GM10847 (cell line): ENCODE results near the gene ENG.

Source experiments
- POLR2A ChIP-seq: IDR thresholded peaks from 2 replicates; pipeline ENCODE4 v1.6.1; 2011; ENCODE audit not compliant: insufficient read length; ENCODE audit errors: extremely low read depth

Gene ENG

DNA sequence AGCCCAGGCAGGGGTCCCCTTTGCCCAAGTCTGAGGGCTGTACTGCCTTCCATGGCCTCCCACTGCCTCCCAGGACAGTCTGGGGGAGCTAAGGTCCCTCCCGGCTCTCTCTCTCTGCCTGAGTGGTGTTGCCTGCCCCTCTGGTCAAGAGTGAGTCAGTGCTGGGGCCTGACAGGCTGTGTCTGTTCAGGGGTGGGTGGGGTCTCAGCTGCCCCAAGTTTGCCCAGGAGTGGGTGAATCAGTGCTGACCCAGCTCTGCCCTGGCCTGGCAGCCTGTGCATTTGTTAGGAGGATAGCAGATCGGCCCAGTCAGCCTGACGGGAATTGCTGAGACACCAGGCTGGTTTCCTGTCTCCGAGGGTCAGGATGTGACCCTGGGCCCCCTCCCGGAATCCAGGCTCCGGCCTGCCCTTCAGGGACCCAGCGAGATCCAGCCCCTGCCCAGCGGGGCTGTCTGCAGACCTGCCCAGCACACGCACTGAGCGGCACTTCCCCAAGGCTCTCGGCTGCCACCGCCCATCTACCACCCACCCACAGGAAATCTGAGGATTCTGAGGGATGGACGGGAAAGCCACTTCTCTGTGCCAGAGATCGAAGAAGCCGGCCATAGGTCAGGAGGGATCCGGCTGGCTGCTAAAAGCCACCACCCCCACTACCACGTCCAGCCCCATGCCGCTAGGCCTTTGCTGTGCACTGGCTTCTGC lies 15.9 kb downstream of the ENG start:
- no peak for TF ChIP-seq POLR2A

DNA sequence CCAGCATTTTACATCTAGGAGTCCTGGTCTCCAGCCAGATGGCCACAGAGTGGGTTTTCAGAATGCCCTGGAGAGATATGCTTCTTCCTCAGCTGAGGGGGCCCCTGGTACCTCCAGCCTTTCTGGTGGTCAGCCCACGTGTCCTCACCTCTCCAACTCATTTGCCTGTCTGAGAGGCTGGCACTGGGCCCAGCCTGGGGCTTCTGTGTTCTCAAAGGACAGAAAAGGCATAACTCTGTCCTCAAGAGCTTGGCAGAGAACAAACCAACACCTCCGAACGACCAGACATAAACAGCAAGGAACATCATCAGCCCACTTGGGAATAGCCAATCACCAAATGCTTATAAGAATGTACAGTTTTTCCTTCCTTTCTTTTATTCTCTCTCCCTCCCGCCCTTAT lies 17.1 kb downstream of the ENG start:
- TF ChIP-seq POLR2A = no peak

DNA sequence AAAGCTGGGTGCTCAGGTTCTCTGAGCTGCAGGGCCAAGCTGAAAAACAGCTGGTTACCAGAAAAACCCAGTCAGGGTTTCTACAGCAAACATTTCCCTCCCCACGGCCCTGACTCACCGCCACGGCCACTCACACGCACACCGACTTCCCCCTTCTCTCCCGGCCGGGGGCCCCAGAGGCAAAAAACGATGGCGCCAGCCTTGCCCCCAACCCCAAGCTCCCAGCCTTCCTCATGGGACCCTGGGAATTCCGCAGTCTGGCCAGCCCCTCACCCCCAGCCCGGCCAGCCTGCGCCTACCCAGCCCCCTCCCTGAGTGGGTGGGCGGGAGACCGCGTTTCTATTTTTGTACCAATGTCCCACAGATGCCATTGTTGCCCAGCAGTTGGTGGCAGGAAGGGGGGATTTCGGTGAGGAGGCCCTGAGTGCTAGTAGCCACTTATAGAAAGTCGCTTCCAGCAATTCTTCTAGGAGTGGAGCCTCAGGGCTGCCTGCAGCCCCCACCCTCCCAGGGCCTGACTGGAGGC lies 18.4 kb downstream of the ENG start:
- TF ChIP-seq POLR2A = no peak

DNA sequence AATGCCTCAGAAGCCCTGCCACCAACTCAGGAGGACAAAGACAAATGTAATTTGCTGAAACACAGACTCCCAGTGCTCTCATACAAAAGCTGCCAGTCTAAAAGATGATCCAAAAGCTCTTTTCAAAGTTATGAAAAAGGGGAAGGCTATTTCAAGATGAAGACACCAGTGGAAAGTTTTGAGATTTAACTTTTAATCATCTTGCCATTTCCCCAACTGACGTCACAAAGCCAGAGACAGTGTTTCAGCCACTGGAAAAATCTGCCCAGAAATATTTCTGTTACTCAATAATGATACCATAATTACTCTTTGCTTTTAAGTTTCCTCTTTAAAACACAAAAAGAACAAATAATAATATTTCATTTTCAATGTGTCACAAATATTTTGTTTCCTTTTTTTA lies 20.9 kb downstream of the ENG start:
- no peak for TF ChIP-seq POLR2A

DNA sequence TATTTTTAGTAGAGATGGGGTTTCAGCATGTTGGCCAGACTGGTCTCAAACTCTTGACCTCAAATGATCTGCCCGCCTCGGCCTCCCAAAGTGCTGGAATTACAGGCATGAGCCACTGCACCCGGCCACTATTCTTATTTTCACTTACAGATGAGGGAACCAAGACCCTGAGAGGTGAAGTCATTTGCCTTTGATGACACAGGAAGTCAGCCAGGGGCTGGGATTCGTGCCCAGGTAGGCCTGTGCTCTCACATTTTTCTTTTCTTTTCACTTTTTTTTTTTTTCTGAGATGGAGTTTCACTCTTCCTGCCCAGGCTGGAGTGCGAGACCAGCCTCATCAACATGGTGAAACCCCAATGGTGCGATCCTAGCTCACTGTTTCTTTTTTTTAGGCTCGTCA lies 22.2 kb downstream of the ENG start:
- TF ChIP-seq POLR2A = no peak

DNA sequence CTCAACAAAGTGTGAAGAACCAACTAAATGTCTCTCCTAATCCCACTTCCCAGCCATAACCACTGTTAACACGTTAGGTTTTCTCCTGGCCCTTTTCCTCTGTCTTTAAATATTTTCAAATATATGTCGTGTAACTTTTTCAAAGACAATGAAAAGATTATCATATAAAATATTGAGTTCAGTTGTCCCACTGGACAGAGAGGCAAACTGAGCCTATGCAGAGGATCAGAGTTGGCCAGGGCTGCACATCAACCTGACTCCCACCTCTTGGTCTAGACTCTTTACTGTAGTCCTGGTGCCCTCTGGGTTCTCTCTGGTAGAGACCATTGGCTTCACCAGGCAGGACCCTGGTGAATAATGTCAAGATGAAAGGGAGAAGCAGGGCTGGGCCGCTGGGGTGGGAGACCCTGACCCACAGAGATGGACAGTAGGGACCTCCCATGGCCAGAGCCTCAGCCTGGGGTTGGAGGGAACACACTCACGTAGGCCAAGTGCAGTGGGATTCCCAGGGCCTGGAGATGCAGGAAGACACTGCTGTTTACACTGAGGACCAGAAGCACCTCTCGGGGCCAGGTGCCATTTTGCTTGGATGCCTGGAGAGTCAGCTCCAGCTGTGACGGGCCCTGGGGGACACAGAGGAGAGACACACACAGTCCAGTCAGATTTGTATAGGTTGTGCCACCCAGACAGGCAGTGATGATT lies 25.1 kb downstream of the ENG start:
- no peak for TF ChIP-seq POLR2A

DNA sequence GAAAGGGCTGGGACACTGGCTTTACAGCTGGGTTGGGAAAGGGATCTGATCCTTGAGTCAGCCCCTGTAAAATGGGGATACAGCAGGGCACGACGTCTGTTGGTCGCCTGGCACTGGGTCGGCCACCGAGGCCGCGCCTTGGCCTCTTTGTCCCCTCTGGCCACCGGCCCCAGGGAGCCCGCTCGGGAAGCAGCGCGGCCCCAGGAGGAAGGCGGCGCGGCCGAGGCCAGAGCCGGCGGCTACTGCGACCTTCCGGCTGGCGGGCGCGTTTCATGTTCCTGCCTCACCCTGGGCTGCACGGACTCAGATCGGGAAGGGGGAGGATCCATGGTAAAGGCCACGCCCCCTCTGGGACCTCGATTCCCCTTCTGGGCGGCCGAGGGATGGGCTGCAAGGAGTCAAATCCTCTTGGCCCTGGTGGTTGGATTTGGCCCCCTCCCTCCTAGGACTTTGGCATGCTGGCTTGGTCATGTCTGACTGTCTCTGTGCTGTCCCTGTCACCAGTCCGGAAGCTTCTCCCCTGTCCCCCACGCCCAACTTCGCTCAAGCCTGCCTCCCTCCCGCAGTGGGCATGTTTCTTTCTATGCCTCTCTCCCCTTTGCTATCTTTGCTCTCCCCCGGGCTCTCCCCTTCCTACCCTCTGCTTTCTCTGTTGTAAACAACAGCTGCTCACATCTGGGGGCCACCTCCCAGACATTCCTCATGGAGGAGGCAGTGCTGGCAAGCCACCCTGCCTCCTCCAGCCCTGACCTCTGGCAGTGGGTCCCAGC lies 26.0 kb downstream of the ENG start:
- TF ChIP-seq POLR2A = no peak

DNA sequence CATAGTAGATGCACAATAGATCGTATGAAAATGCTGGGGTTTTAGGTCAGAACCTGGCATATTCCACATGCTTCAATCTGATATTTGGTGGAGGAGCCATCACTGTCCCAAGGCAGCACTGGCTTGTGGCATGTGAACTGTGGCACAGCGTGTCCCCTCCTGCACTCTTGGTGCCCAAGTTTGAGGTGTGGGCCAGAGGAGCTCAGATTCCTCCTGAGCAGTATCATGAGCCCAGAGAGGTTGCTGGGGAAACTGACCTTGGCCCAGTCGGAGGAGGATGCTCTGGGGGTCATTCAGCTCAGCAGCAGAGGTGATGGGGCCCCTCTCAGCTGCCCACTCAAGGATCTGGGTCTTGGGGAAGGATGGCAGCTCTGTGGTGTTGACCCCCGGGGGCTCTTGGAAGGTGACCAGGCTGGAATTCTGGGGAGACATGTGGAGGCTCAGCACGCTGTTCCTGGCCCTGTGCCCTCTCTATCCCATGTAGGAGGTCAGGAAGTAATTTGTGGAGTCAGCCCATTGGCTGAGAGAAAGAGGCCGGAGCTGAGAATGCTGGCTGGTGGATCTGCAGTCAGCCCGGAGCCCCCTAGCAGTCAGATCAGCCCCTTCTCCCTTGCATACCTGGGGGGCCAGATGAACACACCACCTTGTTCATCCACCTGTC lies 28.1 kb downstream of the ENG start:
- TF ChIP-seq POLR2A = no peak

DNA sequence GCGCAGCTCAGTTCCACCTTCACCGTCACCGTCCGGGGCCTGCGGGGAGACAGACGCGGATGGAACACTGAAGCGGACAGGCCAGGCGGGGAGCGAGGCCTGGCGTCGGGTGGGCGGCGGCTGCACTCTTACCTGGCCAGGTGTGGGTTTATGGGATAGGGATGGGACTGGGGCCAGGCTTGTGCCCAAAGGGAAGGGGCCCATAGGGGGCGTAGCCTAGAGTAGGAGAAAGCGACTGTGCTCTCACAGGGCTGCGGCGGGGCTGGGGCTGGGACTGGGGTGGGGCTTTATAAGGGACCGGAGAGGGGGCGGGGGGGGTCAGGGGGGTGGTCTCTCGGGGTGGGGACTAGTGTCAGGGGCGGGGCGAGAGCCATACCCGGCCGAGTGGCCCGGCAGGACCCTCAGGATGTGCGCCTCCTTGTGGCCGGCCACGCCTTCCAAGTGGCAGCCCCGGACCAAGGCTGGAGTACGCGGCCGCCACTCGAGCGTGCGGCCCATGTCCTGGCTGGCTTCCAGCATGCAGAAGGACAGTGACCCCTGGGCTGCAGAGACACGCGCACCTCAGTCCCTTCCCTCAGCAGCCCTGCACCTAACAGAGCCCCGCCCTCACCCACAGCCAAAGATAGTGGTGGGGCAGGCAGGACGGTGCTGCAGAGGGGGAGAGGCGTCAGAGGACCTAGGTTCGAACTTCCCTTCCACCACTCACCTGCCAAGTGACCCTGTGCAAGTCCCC lies 29.0 kb downstream of the ENG start:
- no peak for TF ChIP-seq POLR2A

DNA sequence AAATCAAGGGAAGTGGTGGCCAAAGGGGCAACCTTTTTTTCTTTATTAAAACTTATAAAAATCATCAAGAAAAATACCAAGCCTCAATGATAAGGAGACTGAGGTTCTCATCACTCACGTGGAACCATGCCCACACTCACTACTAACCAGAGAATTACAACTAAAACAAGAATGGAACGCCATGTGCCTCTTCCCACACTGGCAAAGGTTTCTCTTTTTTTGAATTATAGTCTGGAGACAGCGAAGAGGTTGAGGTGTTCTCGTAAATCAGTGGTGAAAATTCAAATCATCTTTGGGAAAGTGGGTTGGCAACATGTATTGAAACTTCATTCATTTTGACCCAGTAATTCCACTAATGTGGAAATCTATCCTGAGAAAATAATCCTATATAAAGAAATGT lies 32.4 kb downstream of the ENG start:
- no peak for TF ChIP-seq POLR2A

DNA sequence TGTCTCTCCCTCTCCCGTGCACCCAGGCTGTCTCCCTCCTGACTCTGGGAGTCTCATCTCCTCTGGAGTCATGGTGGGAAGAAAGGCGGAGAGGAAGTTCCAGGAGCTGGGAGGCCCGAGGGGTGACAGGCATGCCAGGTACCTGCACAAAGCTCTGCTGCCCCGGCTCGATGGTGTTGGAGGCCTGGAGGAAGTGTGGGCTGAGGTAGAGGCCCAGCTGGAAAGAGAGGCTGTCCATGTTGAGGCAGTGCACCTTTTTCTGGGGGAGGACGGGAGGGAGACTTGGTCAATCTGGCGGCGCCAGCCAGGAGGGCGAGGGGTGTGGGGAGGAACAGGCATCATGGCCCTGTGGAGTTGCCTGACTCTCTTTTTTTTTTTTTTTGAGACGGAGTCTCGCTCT lies 35.9 kb downstream of the ENG start:
- TF ChIP-seq POLR2A = no peak

DNA sequence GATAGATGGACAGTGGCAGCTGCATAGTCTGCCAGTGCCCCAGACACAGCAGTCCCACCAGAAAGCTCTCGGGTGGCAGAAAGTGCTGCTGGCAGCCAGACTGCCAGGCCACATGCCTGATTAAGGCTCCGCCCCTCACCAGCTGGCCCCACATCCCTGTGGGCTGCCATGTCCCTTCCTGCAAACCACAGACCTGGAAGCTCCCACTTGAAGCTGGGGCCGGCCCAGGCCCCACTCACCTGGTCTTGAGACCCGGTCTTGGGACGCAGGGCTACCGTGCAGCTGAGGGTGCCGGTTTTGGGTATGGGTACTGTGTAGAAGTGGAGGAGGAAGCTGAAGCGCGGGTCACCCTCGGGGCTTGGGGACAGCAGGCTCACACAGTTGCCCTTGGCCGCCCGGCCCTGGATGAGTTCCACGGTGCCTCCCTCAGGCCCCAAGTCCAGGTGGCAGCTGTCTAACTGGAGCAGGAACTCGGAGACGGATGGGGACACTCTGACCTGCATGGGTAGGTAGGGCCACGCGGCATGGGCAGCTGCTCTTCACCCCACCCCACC lies 36.5 kb downstream of the ENG start:
- TF ChIP-seq POLR2A = no peak

DNA sequence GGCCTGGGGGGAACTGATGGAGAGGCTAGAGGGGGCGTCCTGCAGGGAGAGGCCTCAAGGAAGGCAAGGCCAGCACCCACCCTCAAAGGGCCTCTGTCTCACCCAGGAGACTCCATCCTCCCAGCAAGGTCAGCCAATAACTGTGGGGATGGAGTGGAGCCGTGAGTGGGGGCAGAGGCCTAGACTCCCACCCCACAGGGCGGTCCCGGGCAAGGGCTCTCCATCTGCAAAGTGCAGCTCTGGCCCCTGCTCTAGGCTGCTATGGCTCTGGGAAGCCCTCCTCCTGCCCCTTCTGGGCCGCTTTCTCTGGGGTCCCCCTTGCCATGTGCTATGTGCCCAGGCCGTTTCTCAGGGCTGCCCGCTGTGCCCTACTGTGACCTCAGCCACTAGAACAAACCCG lies 37.7 kb downstream of the ENG start:
- no peak for TF ChIP-seq POLR2A

DNA sequence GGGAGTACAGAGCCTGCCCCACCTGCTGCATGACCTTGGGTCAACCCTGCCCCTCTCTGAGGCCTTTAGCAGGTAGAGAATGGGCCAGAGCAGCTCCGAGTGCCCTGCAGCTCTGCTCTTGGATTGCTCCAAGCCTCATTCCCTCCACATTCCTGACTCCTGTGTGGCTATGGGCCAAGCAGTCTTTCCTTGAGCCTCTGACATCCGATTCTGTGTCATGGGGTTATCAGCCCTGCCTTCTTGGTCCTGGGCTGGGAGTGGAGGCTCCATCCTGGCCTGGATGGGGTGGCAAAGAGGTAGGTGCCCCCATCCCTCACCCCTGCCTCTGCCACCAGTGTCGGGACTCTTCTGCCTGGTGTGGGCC lies 38.1 kb downstream of the ENG start:
- TF ChIP-seq POLR2A = no peak
